Embryonic facial prominence (tissue), 1 donor: Measurements from ENCODE around the gene STAG1.
"Not testable (repeated sequence)": the region's sequence is repeated elsewhere in the genome, so short reads cannot be mapped to it uniquely, and the experiment has no call there.

Source experiments
- DNase-seq: peaks from one replicate; pipeline ENCODE4 v3.0.0-alpha.2; 2016; ENCODE audit errors: extremely low spot score

STAG1 gene

GRCh38 chr3:136703429-136703828, 48.7 kb downstream of the STAG1 start:
- DNase-seq, result no peak

DNA sequence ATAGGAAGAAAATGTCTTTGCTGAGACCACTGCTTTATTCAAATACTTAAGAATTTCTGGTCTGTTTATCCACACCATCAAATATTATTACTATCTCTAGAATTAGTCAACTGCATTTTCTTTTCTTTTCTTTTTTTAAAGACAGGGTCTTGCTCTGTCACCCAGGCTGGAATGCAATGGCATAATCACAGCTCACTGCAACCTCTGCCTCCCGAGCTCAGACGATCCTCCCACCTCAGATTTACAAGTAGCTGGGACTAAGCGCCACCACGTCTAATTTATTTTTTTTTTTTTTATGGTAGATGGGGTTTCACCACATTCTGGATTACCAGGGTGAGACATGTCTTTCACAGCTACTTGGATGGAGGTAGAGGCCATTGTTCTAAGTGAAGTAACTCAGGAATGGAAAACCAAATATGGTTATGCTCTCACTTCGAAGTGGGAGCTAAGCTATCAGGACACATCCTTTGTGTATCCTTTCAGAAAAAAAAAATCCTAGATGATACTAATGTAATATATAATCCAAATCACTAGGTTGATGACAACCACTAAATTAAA, 52.8 kb downstream of the STAG1 start:
- no peak for DNase-seq

DNA sequence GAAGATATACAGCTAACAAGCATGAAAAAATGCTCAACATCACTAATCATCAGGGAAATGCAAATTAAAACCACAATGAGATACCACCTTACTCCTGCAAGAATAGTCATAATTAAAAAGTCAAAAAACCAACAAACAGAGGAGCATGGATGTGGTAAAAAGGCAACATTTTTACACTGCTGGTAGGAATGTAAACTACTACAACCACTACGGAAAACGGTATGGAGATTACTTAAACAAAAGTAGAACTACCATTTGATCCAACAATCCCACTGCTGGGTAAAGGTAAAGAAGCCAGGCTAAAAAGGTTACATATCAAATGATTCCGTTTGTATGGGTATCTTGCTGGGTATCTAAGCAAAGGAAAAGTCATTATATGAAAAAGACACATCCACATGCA, 53.8 kb downstream of the STAG1 start:
- DNase-seq, result no peak

DNA sequence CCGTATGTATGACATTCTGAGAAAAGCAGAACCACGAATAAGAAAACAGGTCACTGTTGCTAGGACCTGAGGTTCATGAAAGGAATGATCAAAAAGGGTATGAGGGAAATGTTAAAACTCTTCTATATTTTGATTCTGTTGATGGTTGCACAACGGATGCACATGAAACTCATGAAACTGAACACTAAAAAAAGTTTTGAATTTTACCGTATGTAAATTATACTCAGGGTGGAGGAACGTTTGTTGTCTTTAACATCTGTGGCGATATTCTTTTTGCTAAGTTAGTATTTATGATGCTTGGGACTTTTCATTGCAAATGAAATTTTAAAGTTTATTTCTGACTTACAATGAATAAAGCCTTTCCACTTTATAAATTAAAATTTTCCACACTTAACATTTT, 55.4 kb downstream of the STAG1 start:
- no peak for DNase-seq

GRCh38 chr3:136694321-136694720, 57.9 kb downstream of the STAG1 start:
- DNase-seq, result no peak

- DNase-seq, result no peak
Measured at GRCh38 chr3:136690599-136690998, 61.6 kb downstream of the STAG1 start.

DNA sequence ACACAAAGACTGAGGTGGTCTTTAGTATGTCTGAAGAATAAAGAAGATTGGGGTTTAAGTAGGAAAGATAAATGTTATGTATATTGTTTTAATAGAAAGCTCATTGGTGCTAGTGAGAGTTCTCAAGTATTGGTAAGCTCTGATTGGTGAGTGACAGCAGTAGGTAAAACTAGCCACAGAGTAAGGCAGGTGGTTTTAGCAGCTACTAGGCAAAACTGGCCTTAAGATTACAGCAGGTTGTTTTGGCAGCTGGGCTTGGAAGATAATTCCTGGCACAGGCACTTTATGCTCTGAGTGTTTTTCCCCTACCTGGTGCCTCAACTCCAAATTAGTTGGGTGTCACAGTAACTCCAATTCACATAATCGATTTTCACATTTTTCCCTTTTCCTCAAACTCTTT, 66.3 kb downstream of the STAG1 start:
- DNase-seq, result no peak

DNA sequence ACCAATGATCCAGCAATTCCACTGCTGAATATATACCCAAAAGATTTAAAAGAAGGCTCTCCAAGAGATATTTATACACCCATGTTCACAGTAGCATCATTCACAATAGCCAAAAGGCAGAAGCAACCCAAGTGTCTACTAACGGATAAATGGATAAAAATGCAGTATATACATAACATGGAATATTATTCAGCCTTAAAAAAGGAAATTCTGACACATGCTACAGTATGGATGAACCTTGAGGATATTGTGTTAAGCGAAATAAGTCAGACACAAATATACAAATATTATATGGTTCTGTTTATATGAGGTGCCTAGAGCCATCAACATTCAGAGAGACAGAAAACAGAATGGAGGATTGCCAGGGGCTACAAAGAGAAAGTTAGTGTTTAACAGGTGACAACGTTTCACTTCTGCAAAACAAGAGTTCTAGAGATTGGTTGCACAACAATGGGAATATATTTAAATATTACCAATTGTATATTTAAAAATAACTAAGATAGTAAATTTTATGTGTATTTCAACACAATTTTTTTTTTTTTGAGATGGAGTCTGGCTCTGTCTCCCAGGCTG, 69.4 kb downstream of the STAG1 start:
- DNase-seq, result no peak

GRCh38 chr3:136678981-136679380, 73.2 kb downstream of the STAG1 start:
- DNase-seq, result no peak

GRCh38 chr3:136676009-136676408, 76.2 kb downstream of the STAG1 start:
- no peak for DNase-seq

DNA sequence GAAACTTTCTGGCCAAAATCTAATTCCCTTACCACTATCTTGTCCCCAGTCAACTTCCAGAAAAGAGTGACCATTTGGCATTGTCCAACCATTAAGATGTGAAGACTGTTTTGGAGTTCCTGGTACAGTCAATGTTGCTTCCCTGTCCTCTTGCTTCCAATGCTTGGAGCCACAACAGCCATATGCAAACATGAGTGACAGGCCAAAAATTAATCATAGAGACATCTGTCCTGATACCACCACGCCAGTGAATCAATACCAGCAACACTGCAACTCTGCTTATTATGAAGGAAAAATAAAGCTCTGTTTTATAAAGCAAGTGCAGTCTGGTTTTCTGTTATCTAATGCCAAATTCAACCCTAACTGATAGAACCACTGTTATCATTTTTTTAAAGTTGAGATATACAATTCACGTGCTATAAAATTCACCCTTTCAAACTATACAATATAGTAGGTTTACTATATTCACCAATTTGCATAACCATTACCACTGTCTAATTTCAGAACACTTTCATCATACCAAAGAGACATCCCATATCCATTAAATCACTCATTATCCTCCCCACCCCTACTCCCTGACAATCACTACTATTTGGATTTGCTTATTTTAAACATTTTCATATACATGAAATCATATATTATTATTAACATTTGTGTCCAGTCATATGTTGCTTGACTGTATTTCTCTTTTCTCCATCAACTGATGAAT, 76.9 kb downstream of the STAG1 start:
- DNase-seq, result no peak

DNA sequence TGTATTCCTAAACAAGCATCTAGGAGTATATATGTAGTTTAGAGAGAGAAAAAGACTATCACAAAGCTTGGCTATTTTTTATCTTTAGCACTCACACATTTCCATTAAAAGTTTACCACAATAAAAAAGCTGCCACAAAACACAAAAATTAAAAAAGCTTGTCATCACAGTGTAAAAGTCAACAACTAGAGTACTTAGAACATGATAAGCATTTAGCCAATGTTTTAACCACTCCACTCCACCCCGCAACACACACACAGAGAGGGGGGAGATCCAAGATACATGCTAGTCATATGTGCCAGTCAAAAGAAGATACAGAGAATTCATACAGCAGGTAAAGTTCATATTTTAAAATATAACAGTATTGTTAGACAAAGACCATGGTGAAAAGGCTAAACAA, 79.7 kb downstream of the STAG1 start:
- no peak for DNase-seq

- DNase-seq, result no peak
Measured at GRCh38 chr3:136671921-136672320, 80.3 kb downstream of the STAG1 start.

DNA sequence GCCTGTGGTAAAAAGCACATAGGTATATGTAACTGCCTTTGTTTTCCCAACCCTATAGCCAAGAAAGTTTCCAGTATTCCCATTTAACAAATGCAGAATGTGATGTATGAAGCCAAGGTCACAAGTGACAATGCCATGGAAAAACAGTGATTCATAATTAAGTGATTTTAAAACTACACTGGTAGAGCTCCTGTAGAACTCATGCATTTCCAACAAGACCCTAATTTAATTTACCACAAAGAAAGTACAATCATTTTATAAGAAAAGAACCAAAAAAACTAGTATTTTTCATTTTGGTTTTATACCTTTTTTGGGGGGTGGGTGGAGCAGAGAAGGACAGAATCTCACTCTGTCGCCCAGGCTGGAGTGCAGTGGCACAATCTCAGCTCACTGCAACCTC, 82.0 kb downstream of the STAG1 start:
- DNase-seq, result no peak

- DNase-seq, result no peak
Measured at GRCh38 chr3:136667081-136667480, 85.1 kb downstream of the STAG1 start.

- DNase-seq, result not testable (repeated sequence)
Measured at GRCh38 chr3:136666301-136666700, 85.9 kb downstream of the STAG1 start.

DNA sequence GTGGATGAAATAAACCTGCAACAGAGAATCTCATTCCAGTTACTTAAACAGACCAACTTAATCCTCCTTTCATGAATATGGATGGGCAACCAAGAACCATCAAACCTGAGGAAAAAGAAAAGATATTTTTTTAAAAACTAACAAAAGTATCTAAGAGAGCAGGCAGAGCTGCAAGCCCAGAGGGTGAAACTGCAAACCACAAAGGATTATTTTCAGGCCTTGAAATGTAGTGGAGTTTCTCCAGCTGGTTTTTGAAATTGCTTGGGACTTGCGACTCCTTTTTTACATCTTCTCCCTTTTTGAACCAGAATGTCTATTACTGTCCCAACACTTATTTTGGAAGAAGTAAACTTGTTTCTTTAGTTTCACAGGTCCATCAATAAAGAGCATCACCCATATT, 87.4 kb downstream of the STAG1 start:
- no peak for DNase-seq

GRCh38 chr3:136661282-136661681, 90.9 kb downstream of the STAG1 start:
- no peak for DNase-seq

- DNase-seq, result peak; percentile 20
Measured at GRCh38 chr3:136658946-136659682, 93.1 kb downstream of the STAG1 start.

DNA sequence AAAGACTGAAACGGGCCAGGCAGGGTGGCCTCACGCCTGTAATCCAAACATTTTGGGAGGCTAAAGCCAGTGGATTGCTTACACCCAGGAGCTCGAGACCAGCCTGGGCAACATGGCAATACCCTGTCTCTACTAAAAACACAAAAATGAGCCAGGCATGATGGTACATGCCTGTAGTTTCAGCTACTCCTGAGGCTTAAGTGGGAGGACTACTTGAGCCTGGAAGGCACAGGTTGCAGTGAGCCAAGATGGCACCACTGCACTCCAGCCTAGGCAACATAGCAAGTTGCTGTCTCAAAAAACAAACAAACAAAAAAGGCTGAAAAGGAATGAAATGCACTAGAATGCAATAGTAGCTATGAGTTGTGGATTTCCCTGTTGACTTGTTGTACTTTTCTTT, 94.7 kb downstream of the STAG1 start:
- DNase-seq, result no peak

- no peak for DNase-seq
Measured at GRCh38 chr3:136653628-136654027, 98.5 kb downstream of the STAG1 start.

GRCh38 chr3:136651581-136651980, 100.6 kb downstream of the STAG1 start:
- DNase-seq, result no peak

- no peak for DNase-seq
Measured at GRCh38 chr3:136650461-136650860, 101.7 kb downstream of the STAG1 start.
